ENCODE data around the gene MYH11. TPM values are rescaled to one million over a fixed set of nuclear protein-coding genes. Genes with fewer than 3 reads are reported as not detected.

MYH11 gene
- total RNA-seq, result not detected in 2 replicates

GRCh38 chr16:15856901-15857698 lies at the start of gene MYH11:
Gene MYH11 (minus strand): TSS chr16:15857028. CDS start chr16:15838252, 18,776 bp downstream.

GRCh38 chr16:15888072-15888976 lies 31.5 kb upstream of the MYH11 start, which contains the start of gene CEP20:
Gene CEP20 (minus strand): TSS chr16:15888603. CDS start chr16:15888585, 18 bp downstream.

Small RNA genes within 50 kb of the gene (small RNA-seq; reads per million reads assigned to genes)
- gene RNU6-213P, result not detected

Other genes starting within 250 kb of the MYH11 start
- gene MARF1, start 213.9 kb downstream of the MYH11 start, total RNA-seq, result 19.1 and 20.3 TPM in 2 replicates
- gene NDE1, start 206.8 kb downstream of the MYH11 start, total RNA-seq, result 42.1 and 49.6 TPM in 2 replicates
- gene CEP20, start 31.6 kb upstream of the MYH11 start, total RNA-seq, result 21.2 and 33.5 TPM in 2 replicates
- gene ABCC1, start 92.6 kb upstream of the MYH11 start, total RNA-seq, result 39.5 and 58.1 TPM in 2 replicates

Measured in vein endothelial cell (primary cell).